Liver (tissue), 3 donors: ENCODE measurements around the gene PRDM1.

Experiments
- FOXA1 ChIP-seq: IDR thresholded peaks from 2 replicates; pipeline ENCODE4 v1.6.1; 2016; ENCODE audit warnings: antibody characterized with exemption
- FOXA2 ChIP-seq: IDR thresholded peaks from 2 replicates; pipeline ENCODE4 v1.6.1; 2016; ENCODE audit warnings: antibody characterized with exemption
- GABPA ChIP-seq, 2 donors: IDR thresholded peaks in 1 of 2; conservative IDR thresholded peaks in 1 of 2; 2 replicates each; pipeline ENCODE4 v1.6.1; 2016; ENCODE audit warnings: antibody characterized with exemption in 2 of 2, mild to moderate bottlenecking in 1 of 2, moderate library complexity in 1 of 2
- HNF4A ChIP-seq, 2 donors: conservative IDR thresholded peaks; 2 replicates each; pipeline ENCODE4 v1.6.1; 2016; ENCODE audit warnings: antibody characterized with exemption in 2 of 2, mild to moderate bottlenecking in 2 of 2
- JUND ChIP-seq, 2 donors: IDR thresholded peaks; 2 replicates each; pipeline ENCODE4 v1.6.1; 2016; ENCODE audit warnings: antibody characterized with exemption in 2 of 2
- RAD21 ChIP-seq, 2 donors: IDR thresholded peaks; 2 replicates each; pipeline ENCODE4 v1.6.1; 2016; ENCODE audit warnings: antibody characterized with exemption in 2 of 2, mild to moderate bottlenecking in 2 of 2
- SP1 ChIP-seq: IDR thresholded peaks from 2 replicates; pipeline ENCODE4 v1.6.1; 2018; ENCODE audit warnings: antibody characterized with exemption, mild to moderate bottlenecking
- TAF1 ChIP-seq: conservative IDR thresholded peaks from 2 replicates; pipeline ENCODE4 v1.6.1; 2016; ENCODE audit warnings: antibody characterized with exemption, mild to moderate bottlenecking
- TF ChIP-seq, protein P1 (sequence below): fragments of 150-350 bp; IDR thresholded peaks from 2 replicates; pipeline ENCODE4 v1.5.1; 2017; ENCODE audit warnings: improper control_type of control experiment, low read depth, low read length; ENCODE audit not compliant: missing input control
- TF ChIP-seq, protein P2 (sequence below): IDR thresholded peaks from 2 replicates; pipeline ENCODE4 v1.6.1; 2016; ENCODE audit warnings: antibody characterized with exemption
- TF ChIP-seq, protein P3 (sequence below): IDR thresholded peaks from 2 replicates; pipeline ENCODE4 v1.6.1; 2016; ENCODE audit warnings: antibody characterized with exemption, mild to moderate bottlenecking
- TF ChIP-seq, protein P4 (sequence below): IDR thresholded peaks from 2 replicates; pipeline ENCODE4 v1.6.1; 2016; ENCODE audit warnings: antibody characterized with exemption
- TF ChIP-seq, protein P5 (sequence below): IDR thresholded peaks from 2 replicates; pipeline ENCODE4 v1.6.1; 2016; ENCODE audit warnings: antibody characterized with exemption
- donor health status: healthy.
- donor health status: healthy.

DNA sequence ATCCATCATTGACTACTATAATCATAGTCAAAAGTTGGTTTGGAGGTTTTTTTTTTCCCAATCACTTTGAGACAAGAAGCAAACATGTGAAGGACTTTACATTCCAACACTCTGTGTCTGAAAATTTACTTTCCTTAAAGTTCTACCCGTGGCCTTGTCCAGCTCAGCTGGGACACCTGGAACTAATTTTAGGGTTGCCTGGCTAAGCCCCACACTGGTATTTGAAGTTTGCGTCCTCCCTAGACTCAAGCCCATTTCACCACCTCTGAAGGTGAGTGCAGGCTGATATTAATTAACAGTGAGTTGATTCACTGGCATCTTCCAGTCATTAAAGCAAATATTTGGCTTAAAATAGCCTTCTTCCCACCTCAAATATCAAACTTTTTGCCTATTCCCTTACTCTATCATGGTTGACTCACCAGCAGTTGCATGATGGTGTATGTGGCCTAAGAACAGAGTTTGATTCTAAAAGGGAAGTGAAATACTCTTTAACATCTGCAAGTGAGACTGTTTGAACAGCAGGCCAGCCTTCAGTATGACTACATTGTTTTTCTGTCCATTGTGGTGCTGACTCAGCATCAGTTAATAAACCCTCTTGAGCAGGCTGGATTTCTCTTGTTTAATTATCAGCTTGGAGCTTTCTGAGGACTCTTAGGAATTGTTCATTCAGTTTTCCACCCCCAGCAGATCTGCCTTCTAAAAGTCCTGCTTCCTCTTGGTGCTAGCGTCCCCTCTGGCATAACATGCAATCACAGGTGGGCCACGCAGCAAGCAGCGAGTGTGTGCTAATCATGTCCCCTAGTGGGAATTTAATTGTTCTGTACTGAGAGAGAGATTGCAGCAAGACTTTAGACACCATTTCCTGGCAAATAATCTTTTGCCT, 1.8 kb upstream of the PRDM1 start:
- TF ChIP-seq, protein P1, sequence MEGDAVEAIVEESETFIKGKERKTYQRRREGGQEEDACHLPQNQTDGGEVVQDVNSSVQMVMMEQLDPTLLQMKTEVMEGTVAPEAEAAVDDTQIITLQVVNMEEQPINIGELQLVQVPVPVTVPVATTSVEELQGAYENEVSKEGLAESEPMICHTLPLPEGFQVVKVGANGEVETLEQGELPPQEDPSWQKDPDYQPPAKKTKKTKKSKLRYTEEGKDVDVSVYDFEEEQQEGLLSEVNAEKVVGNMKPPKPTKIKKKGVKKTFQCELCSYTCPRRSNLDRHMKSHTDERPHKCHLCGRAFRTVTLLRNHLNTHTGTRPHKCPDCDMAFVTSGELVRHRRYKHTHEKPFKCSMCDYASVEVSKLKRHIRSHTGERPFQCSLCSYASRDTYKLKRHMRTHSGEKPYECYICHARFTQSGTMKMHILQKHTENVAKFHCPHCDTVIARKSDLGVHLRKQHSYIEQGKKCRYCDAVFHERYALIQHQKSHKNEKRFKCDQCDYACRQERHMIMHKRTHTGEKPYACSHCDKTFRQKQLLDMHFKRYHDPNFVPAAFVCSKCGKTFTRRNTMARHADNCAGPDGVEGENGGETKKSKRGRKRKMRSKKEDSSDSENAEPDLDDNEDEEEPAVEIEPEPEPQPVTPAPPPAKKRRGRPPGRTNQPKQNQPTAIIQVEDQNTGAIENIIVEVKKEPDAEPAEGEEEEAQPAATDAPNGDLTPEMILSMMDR, result peak; percentile 21
- TF ChIP-seq RAD21 (IDR thresholded peaks at IDR 0.05) (peak; percentile 43 to 49), JUND (IDR thresholded peaks at IDR 0.05) (no peak), SP1 (no peak), FOXA2 (no peak), FOXA1 (no peak), TAF1 (no peak), HNF4A (conservative IDR thresholded peaks at IDR 0.05) (no peak), GABPA (IDR thresholded peaks at IDR 0.05 in 1 of 2, conservative IDR thresholded peaks at IDR 0.05 in 1 of 2) (no peak)
- TF ChIP-seq, protein P2, sequence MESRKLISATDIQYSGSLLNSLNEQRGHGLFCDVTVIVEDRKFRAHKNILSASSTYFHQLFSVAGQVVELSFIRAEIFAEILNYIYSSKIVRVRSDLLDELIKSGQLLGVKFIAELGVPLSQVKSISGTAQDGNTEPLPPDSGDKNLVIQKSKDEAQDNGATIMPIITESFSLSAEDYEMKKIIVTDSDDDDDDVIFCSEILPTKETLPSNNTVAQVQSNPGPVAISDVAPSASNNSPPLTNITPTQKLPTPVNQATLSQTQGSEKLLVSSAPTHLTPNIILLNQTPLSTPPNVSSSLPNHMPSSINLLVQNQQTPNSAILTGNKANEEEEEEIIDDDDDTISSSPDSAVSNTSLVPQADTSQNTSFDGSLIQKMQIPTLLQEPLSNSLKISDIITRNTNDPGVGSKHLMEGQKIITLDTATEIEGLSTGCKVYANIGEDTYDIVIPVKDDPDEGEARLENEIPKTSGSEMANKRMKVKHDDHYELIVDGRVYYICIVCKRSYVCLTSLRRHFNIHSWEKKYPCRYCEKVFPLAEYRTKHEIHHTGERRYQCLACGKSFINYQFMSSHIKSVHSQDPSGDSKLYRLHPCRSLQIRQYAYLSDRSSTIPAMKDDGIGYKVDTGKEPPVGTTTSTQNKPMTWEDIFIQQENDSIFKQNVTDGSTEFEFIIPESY, result no peak
- TF ChIP-seq, protein P3, sequence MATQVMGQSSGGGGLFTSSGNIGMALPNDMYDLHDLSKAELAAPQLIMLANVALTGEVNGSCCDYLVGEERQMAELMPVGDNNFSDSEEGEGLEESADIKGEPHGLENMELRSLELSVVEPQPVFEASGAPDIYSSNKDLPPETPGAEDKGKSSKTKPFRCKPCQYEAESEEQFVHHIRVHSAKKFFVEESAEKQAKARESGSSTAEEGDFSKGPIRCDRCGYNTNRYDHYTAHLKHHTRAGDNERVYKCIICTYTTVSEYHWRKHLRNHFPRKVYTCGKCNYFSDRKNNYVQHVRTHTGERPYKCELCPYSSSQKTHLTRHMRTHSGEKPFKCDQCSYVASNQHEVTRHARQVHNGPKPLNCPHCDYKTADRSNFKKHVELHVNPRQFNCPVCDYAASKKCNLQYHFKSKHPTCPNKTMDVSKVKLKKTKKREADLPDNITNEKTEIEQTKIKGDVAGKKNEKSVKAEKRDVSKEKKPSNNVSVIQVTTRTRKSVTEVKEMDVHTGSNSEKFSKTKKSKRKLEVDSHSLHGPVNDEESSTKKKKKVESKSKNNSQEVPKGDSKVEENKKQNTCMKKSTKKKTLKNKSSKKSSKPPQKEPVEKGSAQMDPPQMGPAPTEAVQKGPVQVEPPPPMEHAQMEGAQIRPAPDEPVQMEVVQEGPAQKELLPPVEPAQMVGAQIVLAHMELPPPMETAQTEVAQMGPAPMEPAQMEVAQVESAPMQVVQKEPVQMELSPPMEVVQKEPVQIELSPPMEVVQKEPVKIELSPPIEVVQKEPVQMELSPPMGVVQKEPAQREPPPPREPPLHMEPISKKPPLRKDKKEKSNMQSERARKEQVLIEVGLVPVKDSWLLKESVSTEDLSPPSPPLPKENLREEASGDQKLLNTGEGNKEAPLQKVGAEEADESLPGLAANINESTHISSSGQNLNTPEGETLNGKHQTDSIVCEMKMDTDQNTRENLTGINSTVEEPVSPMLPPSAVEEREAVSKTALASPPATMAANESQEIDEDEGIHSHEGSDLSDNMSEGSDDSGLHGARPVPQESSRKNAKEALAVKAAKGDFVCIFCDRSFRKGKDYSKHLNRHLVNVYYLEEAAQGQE, result no peak
- TF ChIP-seq, protein P4, sequence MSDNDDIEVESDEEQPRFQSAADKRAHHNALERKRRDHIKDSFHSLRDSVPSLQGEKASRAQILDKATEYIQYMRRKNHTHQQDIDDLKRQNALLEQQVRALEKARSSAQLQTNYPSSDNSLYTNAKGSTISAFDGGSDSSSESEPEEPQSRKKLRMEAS, result no peak
- TF ChIP-seq, protein P5, sequence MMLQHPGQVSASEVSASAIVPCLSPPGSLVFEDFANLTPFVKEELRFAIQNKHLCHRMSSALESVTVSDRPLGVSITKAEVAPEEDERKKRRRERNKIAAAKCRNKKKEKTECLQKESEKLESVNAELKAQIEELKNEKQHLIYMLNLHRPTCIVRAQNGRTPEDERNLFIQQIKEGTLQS, result no peak
